Right lobe of liver (tissue), 6 donors: ENCODE results near the gene ZBTB48. TPM values are rescaled to one million over a fixed set of nuclear protein-coding genes. Genes with fewer than 3 reads are reported as not detected.
A peak's percentile ranks its signal among the peaks of the same experiment; 100 is the strongest.

Experiments used
- ATAC-seq, 4 donors: fragments of 200-7000 bp; cut with Tn5 transposase; one replicate each; pipeline ENCODE4 v1.9.1; 2020; ENCODE audit warnings: mild to moderate bottlenecking in 4 of 4, moderate library complexity in 4 of 4
- DNase-seq, 3 donors: peaks; one replicate each; pipeline ENCODE4 v3.0.0-alpha.2; 2020
- H3K27ac ChIP-seq, 3 donors: fragments of 200-600 bp; one replicate each; pipeline ENCODE4 v1.8.0; 2022
- H3K27me3 ChIP-seq, 2 donors: fragments of 200-600 bp; one replicate each; pipeline ENCODE4 v1.8.0; 2022
- H3K36me3 ChIP-seq, 4 donors: fragments of 200-600 bp; sonication (generic) in 1 of 4; one replicate each; pipeline versions ENCODE4 v1.5.1 to v1.8.0; 2017 to 2022; ENCODE audit warnings: control low read depth in 1 of 4
- H3K4me1 ChIP-seq, 4 donors: fragments of 200-600 bp; sonication (generic) in 1 of 4; one replicate each; pipeline versions ENCODE4 v1.5.1 to v1.8.0; 2017 to 2022; ENCODE audit warnings: control low read depth in 1 of 4
- H3K4me3 ChIP-seq, 3 donors: fragments of 200-600 bp; one replicate each; pipeline ENCODE4 v1.8.0; 2022
- H3K9me3 ChIP-seq, 4 donors: fragments of 200-600 bp; sonication (generic) in 1 of 4; one replicate each; pipeline versions ENCODE4 v1.5.1 to v1.8.0; 2017 to 2022; ENCODE audit warnings: control low read depth in 1 of 4
- CTCF ChIP-seq, 4 donors: fragments of 200-600 bp in 3 of 4; fragments of 450-650 bp in 1 of 4; IDR thresholded peaks; one replicate each; pipeline versions ENCODE4 v1.5.1 to v1.8.0; 2016 to 2022; ENCODE audit warnings: antibody characterized with exemption in 4 of 4, mild to moderate bottlenecking in 2 of 4
- POLR2A ChIP-seq: fragments of 450-650 bp; IDR thresholded peaks from one replicate; pipeline ENCODE4 v1.6.1; 2017; ENCODE audit warnings: antibody characterized with exemption, mild to moderate bottlenecking
- WGBS: methylation state at CpG from one replicate; pipeline ENCODE4 v1.1.6; 2018; ENCODE audit warnings: low coverage, low lambda C conversion rate; ENCODE audit not compliant: insufficient coverage; ENCODE audit errors: missing lambda C conversion rate; 5-methylcytosine and 5-hydroxymethylcytosine counted together
- intact Hi-C, 2 donors: fragments of 100-400 bp; cut with DNase I; formaldehyde crosslinking; loops; one replicate each; pipeline versions ENCODE4 v1.11.2 to v1.14.1; 2022
- total RNA-seq, 6 experiments: library from RNA; depleted of rRNA in 2 of 6; stranded (reverse); fragments of >200 nt in 2 of 6; fragmentation: NEBNext Ultra II Directional in 3 of 6; extraction: Animal tissue kit (Norgen Biotek cat#: 25700) in 3 of 6; gene quantifications; one replicate each; pipeline versions ENCODE4 v1.1.0 to v1.2.4, GENCODE V29; 2016 to 2023
- donor health status: DM: no; HTN: yes; CAD: no.
- donor health status: DM: no; HTN: no; CAD: no.
- donor health status: DM: no; HTN: no; CAD: no.
- donor health status: DM: no; HTN: yes; CAD: no.
- donor health status: DM: no; HTN: yes; CAD: no.

ZBTB48 gene
- total RNA-seq, 6 experiments from 2014 or later: 5.9 to 43.1 (median 19.5) TPM

GRCh38 chr1:6624710-6625583, 45.2 kb downstream of the ZBTB48 start, which contains the start of gene THAP3:
THAP3 (plus strand) TSS chr1:6624868; CDS start chr1:6625219, 351 bp downstream.
- intact Hi-C loops: no loop called here
- peak; percentile 85 to 89 (median 88) for ATAC-seq
- DNase-seq: peak; percentile 91 to 94 (median 93)
- peak; percentile 30 for TF ChIP-seq POLR2A
- no peak for TF ChIP-seq CTCF (IDR thresholded peaks at IDR 0.05)
- Histone ChIP-seq H3K4me3 (peak within 1 kb of the TSS; percentile 70 to 88 (median 73)), H3K9me3 (no peaks in the 10 kb centered on the region), H3K27ac (peak within 1 kb of the TSS; percentile 62 to 87 (median 73)), H3K36me3 (peaks cover 0 to 22% (median 5%) of the 10 kb centered on the region in 4 donors), H3K4me1 (peaks cover 0 to 45% (median 18%) of the 10 kb centered on the region in 4 donors), H3K27me3 (no peaks in the 10 kb centered on the region)
- WGBS: 2% methylated on average over 13 of the region's 73 CpGs

- H3K36me3 ChIP-seq: peaks cover 0 to 29% (median 2%) of the 10 kb centered on the region in 4 donors
- no peak for DNase-seq
Measured at GRCh38 chr1:6625584-6626149, 45.9 kb downstream of the ZBTB48 start.

GRCh38 chr1:6627031-6627430, 47.2 kb downstream of the ZBTB48 start:
- DNase-seq (no peak), ATAC-seq (no peak)
- no peak for TF ChIP-seq CTCF (IDR thresholded peaks at IDR 0.05)
- TF ChIP-seq POLR2A: no peak
- H3K36me3 ChIP-seq: peaks cover 0 to 41% (median 2%) of the 10 kb centered on the region in 4 donors
- peaks cover 0 to 33% (median 16%) of the 10 kb centered on the region in 4 donors for H3K4me1 ChIP-seq
- H3K9me3 ChIP-seq: no peaks in the 10 kb centered on the region
- WGBS: 100% methylated on average over 2 of the region's 9 CpGs
- no peak overlapping the region for H3K27ac ChIP-seq
- H3K27me3 ChIP-seq: no peaks in the 10 kb centered on the region
- intact Hi-C loops: no loop called here
- no peak overlapping the region for H3K4me3 ChIP-seq

More at GRCh38 chr1:6625584-6626149, 45.9 kb downstream of the ZBTB48 start:
- H3K27ac ChIP-seq: peak overlapping the region; percentile 62 to 87 (median 73)
- peak in 2 of 4 donors; percentile 18 for ATAC-seq
- peak overlapping the region; percentile 70 to 88 (median 73) for H3K4me3 ChIP-seq
- TF ChIP-seq CTCF (IDR thresholded peaks at IDR 0.05) (no peak), POLR2A (no peak)
- intact Hi-C loops: no loop called here
- no peaks in the 10 kb centered on the region for H3K27me3 ChIP-seq
- H3K9me3 ChIP-seq: no peaks in the 10 kb centered on the region
- peaks cover 0 to 45% (median 18%) of the 10 kb centered on the region in 4 donors for H3K4me1 ChIP-seq
- 7% methylated on average over 16 of the region's 32 CpGs for WGBS

GRCh38 chr1:6627841-6628545, 48.2 kb downstream of the ZBTB48 start:
- peaks cover 0 to 51% (median 2%) of the 10 kb centered on the region in 4 donors for H3K36me3 ChIP-seq

More at GRCh38 chr1:6627841-6628545, 48.2 kb downstream of the ZBTB48 start:
- DNase-seq (no peak), ATAC-seq (no peak)
- intact Hi-C loops: no loop called here
- H3K9me3 ChIP-seq: no peaks in the 10 kb centered on the region
- no peaks in the 10 kb centered on the region for H3K27me3 ChIP-seq
- no peak overlapping the region for H3K4me3 ChIP-seq
- TF ChIP-seq POLR2A: no peak
- no peak for TF ChIP-seq CTCF (IDR thresholded peaks at IDR 0.05)
- 94% methylated on average over 11 of the region's 21 CpGs for WGBS
- H3K4me1 ChIP-seq: peaks cover 0 to 24% (median 12%) of the 10 kb centered on the region in 4 donors
- H3K27ac ChIP-seq: no peak overlapping the region
